H1 (cell line): ENCODE measurements around the gene RMDN2. TPM values are rescaled to one million over a fixed set of nuclear protein-coding genes. Genes with fewer than 3 reads are reported as not detected.

ENCODE experiments used
- BRCA1 ChIP-seq: IDR thresholded peaks from 2 replicates; pipeline ENCODE4 v1.6.1; 2012; ENCODE audit warnings: low read depth, low read length, improper control_type of control experiment
- CBX8 ChIP-seq: fragments of 300-800, 300-1000 bp; sonication (generic); IDR thresholded peaks from 2 replicates; pipeline ENCODE4 v1.7.1; 2016; ENCODE audit warnings: low read depth, low read length, borderline replicate concordance
- CHD7 ChIP-seq: fragments of 300-600 bp; sonication (generic); IDR thresholded peaks from 2 replicates; pipeline ENCODE4 v1.7.1; 2012; ENCODE audit warnings: low read length, moderate library complexity, mild to moderate bottlenecking, inconsistent platforms; ENCODE audit not compliant: insufficient replicate concordance
- HDAC2 ChIP-seq, 2 experiments: fragments of 300-600 bp in 1 of 2; sonication (generic) in 1 of 2; IDR thresholded peaks; 2 replicates each; pipeline ENCODE4 v1.6.1; 2011 to 2012; ENCODE audit warnings: low read depth in 2 of 2, low read length in 2 of 2, mild to moderate bottlenecking in 2 of 2, moderate library complexity in 2 of 2, borderline replicate concordance in 1 of 2, inconsistent platforms in 1 of 2
- KDM4A ChIP-seq: IDR thresholded peaks from one replicate; pipeline ENCODE4 v1.7.1; 2012; ENCODE audit warnings: low read depth, mild to moderate bottlenecking, moderate library complexity, low read length, inconsistent platforms; ENCODE audit not compliant: severe bottlenecking
- SP1 ChIP-seq: IDR thresholded peaks from 2 replicates; pipeline ENCODE4 v1.6.1; 2011; ENCODE audit warnings: low read depth, low read length
- ZNF274 ChIP-seq: IDR thresholded peaks from 2 replicates; pipeline ENCODE4 v1.7.0; 2012; ENCODE audit warnings: low read length, borderline replicate concordance; ENCODE audit errors: extremely low read depth
- polyA plus RNA-seq, 7 experiments: library from polyadenylated mRNA; depleted of rRNA in 3 of 7; stranded (reverse) in 5 of 7; unstranded in 2 of 7; fragments of >200 nt in 5 of 7; fragments of 200-250 nt in 2 of 7; gene quantifications; 1 replicate in 5 of 7; 2 replicates in 1 of 7; 4 replicates in 1 of 7; pipeline versions ENCODE4 v1.2.1 to v1.2.3, GENCODE V29; 2011 to 2013; ENCODE audit warnings: missing spikeins in 2 of 7, mixed read lengths in 2 of 7
- total RNA-seq: library from RNA; stranded (reverse); fragmentation: NEBNext Ultra II Directional; extraction: Animal tissue kit (Norgen Biotek cat#: 25700); gene quantifications from 2 replicates; pipeline ENCODE4 v1.2.1, GENCODE V29; 2021

RMDN2 gene
- total and polyA plus RNA-seq, 2 of the 8 experiments (the other 6 are each of a cell fraction or from before 2014, with no cell fraction given): 0.53 to 3.0 TPM

- no peak for TF ChIP-seq CHD7
- TF ChIP-seq HDAC2 (IDR thresholded peaks at IDR 0.05; ENCODE audit: borderline replicate concordance in 1 of 2, low read depth in 2 of 2, low read length in 2 of 2): no peak
- TF ChIP-seq BRCA1: no peak
- no peak for TF ChIP-seq KDM4A
- TF ChIP-seq CBX8: no peak
- no peak for TF ChIP-seq SP1
- TF ChIP-seq ZNF274: no peak
Observed at GRCh38 chr2:37891846-37892435, 33.1 kb upstream of the RMDN2 start (continued).
